ENCODE data around the gene PIGX.
"Not testable (repeated sequence)": the region's sequence is repeated elsewhere in the genome, so short reads cannot be mapped to it uniquely, and the experiment has no call there.

The PIGX gene

DNA sequence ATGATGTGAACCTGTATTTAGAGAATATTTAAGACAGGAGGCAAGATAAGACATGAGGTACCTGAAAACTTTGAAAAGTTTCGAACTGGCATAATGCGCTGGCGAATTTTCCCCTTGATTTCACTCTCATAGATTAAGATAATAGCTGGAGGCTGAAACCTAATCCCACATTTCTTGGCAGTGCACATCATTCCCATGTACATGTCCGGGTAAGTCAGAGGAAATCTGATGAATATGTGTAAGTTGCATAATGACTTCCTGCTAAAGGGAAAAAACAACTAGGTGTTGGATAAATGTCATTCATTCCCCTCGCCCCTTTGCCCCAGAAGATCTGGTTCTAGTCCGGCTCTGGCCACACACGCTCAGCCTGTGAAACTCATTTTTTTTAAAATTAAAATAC lies 3.7 kb upstream of the PIGX start:
- peaks cover 10% of the 10 kb centered on the region for H3K27me3 Mint-ChIP-seq (ENCODE audit: low read depth, poor library complexity)
- peaks cover 17% of the 10 kb centered on the region for H3K4me1 Mint-ChIP-seq
- peaks cover 3% of the 10 kb centered on the region for H3K36me3 Mint-ChIP-seq (ENCODE audit: low read depth)
- no peak for DNase-seq
- H3K4me3 Mint-ChIP-seq = no peak overlapping the region
- no peak overlapping the region for H3K27ac Mint-ChIP-seq
- H3K9me3 Mint-ChIP-seq = no peaks in the 10 kb centered on the region
- TF ChIP-seq CTCF (IDR thresholded peaks at IDR 0.05) = no peak

DNA sequence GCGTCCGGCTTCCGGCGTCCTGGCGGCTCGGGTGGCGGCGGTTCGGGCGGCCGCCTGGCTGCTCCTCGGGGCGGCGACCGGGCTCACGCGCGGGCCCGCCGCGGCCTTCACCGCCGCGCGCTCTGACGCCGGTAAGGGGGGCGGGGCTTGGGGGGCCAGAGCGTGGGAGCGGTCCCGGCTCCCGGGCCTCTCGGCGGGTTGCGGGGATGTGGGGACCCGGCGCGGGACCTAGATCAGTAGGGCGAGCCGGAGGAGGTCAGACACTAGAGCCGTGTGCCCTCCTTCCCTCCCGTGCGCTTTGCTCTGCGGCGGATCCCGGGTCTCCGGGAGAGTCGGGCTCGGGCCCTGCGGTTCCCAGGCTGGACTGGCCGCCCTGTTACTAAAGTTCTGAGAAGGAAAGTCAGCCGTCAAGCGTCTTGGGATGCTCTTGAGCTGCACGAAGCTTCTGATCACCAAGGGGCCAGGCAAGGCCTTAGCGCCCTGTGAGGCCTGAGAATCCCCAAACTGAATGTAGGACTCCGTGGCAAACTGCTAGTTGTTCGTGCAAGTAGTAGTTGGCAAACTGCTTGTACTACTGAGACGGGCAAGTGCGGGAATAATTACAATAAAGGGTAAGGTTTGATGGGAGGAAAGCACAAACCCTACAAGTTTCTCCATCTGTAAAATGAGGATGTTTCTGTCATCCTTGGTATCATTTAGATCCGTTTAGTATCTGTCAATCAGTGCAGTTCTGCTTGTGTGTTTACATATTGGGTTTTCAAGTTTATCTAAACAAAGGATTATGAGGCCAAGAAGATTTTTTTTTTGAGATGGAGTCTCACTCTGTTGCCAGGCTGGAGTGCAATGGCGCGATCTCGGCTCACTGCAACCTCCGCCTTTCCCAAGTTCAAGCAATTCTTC lies 587 bp downstream of the PIGX start:
- peaks cover 9% of the 10 kb centered on the region for H3K36me3 Mint-ChIP-seq (ENCODE audit: low read depth)
- TF ChIP-seq CTCF (IDR thresholded peaks at IDR 0.05) = no peak
- peak overlapping the region; percentile 85 for H3K4me3 Mint-ChIP-seq
- peak; percentile 82 for DNase-seq
- H3K4me1 Mint-ChIP-seq = peaks cover 28% of the 10 kb centered on the region
- H3K9me3 Mint-ChIP-seq = no peaks in the 10 kb centered on the region
- H3K27ac Mint-ChIP-seq = peak overlapping the region; percentile 51
- H3K27me3 Mint-ChIP-seq (ENCODE audit: low read depth, poor library complexity) = peaks cover 10% of the 10 kb centered on the region

DNA sequence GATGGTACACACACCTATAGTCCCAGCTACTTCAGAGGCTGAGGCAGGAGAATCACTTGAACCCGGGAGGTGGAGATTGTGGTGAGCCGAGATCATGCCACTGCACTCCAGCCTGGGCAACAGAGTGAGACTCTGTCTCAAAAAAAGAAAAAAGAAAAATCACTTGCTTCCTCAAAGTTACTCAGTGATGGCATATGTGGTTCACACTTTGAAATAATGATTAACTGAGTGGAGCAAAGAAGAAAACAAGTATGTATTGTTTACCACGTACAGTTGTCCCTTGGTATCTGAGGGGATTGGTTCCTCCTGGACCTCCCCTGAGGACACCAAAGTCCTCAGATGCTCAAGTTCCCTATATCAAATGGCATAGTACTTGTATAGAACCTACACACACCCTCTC lies 5.0 kb downstream of the PIGX start:
- H3K27ac Mint-ChIP-seq; DNase-seq; H3K27me3 Mint-ChIP-seq (ENCODE audit: low read depth, poor library complexity); H3K4me3 Mint-ChIP-seq: not testable (repeated sequence)
- Mint-ChIP-seq H3K9me3 (peaks cover 20% of the 10 kb centered on the region), H3K4me1 (peaks cover 20% of the 10 kb centered on the region), H3K36me3 (ENCODE audit: low read depth) (peaks cover 51% of the 10 kb centered on the region)

GRCh38 chr3:196721097-196721496 lies 8.9 kb downstream of the PIGX start:
- peaks cover under 1% of the 10 kb centered on the region for H3K4me1 Mint-ChIP-seq
- no peak for TF ChIP-seq CTCF (IDR thresholded peaks at IDR 0.05)
- no peak for DNase-seq
- no peak overlapping the region for H3K4me3 Mint-ChIP-seq
- H3K9me3 Mint-ChIP-seq = peaks cover 20% of the 10 kb centered on the region
- peaks cover 55% of the 10 kb centered on the region for H3K36me3 Mint-ChIP-seq (ENCODE audit: low read depth)
- H3K27me3 Mint-ChIP-seq (ENCODE audit: low read depth, poor library complexity) = peaks cover 2% of the 10 kb centered on the region
- H3K27ac Mint-ChIP-seq = no peak overlapping the region

GRCh38 chr3:196726788-196727675 lies 14.9 kb downstream of the PIGX start:
- TF ChIP-seq CTCF (IDR thresholded peaks at IDR 0.05) = no peak

GRCh38 chr3:196735751-196736150 lies 23.6 kb downstream of the PIGX start:
- no peak overlapping the region for H3K4me3 Mint-ChIP-seq
- peaks cover 17% of the 10 kb centered on the region for H3K9me3 Mint-ChIP-seq
- DNase-seq = no peak
- TF ChIP-seq CTCF (IDR thresholded peaks at IDR 0.05) = no peak
- no peaks in the 10 kb centered on the region for H3K27me3 Mint-ChIP-seq (ENCODE audit: low read depth, poor library complexity)
- no peaks in the 10 kb centered on the region for H3K4me1 Mint-ChIP-seq
- peaks cover 50% of the 10 kb centered on the region for H3K36me3 Mint-ChIP-seq (ENCODE audit: low read depth)
- no peak overlapping the region for H3K27ac Mint-ChIP-seq

More at GRCh38 chr3:196726788-196727675, 14.9 kb downstream of the PIGX start:
- Mint-ChIP-seq H3K27me3 (ENCODE audit: low read depth, poor library complexity) (no peaks in the 10 kb centered on the region), H3K4me3 (no peak overlapping the region), H3K9me3 (no peaks in the 10 kb centered on the region), H3K4me1 (no peaks in the 10 kb centered on the region), H3K27ac (no peak overlapping the region), H3K36me3 (ENCODE audit: low read depth) (peaks cover 42% of the 10 kb centered on the region)
- no peak for DNase-seq
